ENCODE measurements around the gene ARSH.

GRCh38 chrX:3075959-3076358 is 69.6 kb downstream of the ARSH start:
- TF ChIP-seq CTCF (IDR thresholded peaks at IDR 0.05; ENCODE audit: poor library complexity, severe bottlenecking): no peak
- TF ChIP-seq EZH2 (IDR thresholded peaks at IDR 0.05; ENCODE audit: borderline replicate concordance, insufficient read depth, low read length, poor library complexity, severe bottlenecking): no peak
- TF ChIP-seq POLR2AphosphoS5 (IDR thresholded peaks at IDR 0.05): no peak
- TF ChIP-seq SMC3 (conservative IDR thresholded peaks at IDR 0.05; ENCODE audit: poor library complexity): no peak
- no peak for TF ChIP-seq MXI1 (conservative IDR thresholded peaks at IDR 0.05; ENCODE audit: poor library complexity, severe bottlenecking)
- no peak for TF ChIP-seq RAD21 (conservative IDR thresholded peaks at IDR 0.05)
